ENCODE measurements around the gene GRID2IP. TPM values are rescaled to one million over a fixed set of nuclear protein-coding genes. Genes with fewer than 3 reads are reported as not detected.

GRID2IP gene
- total RNA-seq, 1 experiment from 2014 or later = 1.4 TPM

DNA sequence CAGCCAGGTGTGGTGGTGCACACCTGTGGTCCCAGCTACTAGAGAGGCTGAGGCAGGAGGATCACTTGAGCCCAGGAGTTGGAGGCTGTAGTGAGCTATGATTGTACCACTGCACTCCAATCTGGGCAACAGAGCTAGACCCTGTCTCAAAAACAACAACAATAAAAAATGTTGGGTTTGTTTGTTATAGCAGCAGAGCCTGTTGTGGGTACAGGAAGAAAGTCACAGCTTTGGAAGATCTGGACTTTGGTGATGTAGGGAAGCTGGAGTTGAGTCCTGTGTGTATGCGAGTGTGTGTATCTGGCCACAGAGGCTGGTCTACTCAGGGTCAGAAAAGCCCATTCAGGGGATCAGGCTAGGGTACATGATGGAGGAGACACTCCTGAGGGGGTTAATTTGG lies 3.9 kb downstream of the GRID2IP start:
- no peaks in the 10 kb centered on the region for H3K9me3 Mint-ChIP-seq (ENCODE audit: low read depth, unreplicated experiment)
- TF ChIP-seq, protein P1, sequence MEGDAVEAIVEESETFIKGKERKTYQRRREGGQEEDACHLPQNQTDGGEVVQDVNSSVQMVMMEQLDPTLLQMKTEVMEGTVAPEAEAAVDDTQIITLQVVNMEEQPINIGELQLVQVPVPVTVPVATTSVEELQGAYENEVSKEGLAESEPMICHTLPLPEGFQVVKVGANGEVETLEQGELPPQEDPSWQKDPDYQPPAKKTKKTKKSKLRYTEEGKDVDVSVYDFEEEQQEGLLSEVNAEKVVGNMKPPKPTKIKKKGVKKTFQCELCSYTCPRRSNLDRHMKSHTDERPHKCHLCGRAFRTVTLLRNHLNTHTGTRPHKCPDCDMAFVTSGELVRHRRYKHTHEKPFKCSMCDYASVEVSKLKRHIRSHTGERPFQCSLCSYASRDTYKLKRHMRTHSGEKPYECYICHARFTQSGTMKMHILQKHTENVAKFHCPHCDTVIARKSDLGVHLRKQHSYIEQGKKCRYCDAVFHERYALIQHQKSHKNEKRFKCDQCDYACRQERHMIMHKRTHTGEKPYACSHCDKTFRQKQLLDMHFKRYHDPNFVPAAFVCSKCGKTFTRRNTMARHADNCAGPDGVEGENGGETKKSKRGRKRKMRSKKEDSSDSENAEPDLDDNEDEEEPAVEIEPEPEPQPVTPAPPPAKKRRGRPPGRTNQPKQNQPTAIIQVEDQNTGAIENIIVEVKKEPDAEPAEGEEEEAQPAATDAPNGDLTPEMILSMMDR (IDR thresholded peaks at IDR 0.05; ENCODE audit: unreplicated experiment) = no peak
- peaks cover 25% of the 10 kb centered on the region for H3K27me3 Mint-ChIP-seq (ENCODE audit: unreplicated experiment)
- no peak for DNase-seq
- H3K4me1 Mint-ChIP-seq (ENCODE audit: low read depth, unreplicated experiment) = no peaks in the 10 kb centered on the region
- no peaks in the 10 kb centered on the region for H3K36me3 Mint-ChIP-seq (ENCODE audit: insufficient read depth, unreplicated experiment)
- CTCF ChIA-PET = interaction anchor here (0.6 to 1.6 kb wide), 2 partner anchors 11 to 446 kb away, joined by 4 to 6 read pairs; no protein-coding TSS in a partner anchor
- H3K27ac Mint-ChIP-seq (ENCODE audit: unreplicated experiment) = no peak overlapping the region
- BruUV-seq (replicated peaks) = no TSS peak
- H3K4me3 Mint-ChIP-seq (ENCODE audit: low read depth, unreplicated experiment) = no peak overlapping the region
- intact Hi-C loops (cut with micrococcal nuclease; ENCODE audit: unreplicated experiment) = no loop called here

DNA sequence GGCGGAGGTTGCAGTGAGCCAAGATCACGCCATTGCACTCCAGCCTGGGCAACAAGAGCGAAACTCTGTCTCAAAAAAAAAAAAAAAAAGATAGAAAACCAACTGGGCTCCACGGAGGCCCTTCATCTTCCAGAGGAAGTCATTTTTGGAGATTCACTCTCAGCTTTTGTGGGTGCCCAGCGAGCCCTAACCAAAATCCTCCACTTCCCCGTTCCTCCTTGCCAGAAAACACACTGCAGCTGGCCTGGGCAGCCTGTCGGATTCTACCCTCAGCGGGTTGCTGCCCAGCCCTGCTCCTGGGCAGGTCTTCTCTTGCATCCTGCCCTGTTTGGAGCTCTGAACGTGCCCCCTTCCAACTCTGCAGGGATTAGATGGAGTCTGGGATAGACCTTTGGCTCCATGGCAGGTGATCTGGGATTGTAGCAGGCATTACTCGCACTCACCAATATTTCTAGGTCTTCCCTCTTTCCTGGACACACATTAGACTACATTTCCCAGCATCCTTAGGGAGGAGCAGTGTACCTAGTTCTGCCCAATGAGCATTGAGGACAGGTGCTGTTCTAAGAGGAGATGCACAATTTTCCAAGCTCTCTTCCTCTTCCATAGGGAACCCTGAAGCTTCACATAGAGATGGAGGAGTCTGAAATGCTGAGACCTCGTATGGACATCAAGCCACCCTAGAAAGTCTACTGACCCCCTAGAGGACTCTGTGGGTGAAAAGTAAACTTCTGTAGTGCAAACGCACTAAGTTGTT lies 4.6 kb downstream of the GRID2IP start:
- H3K4me3 Mint-ChIP-seq (ENCODE audit: low read depth, unreplicated experiment) = no peak overlapping the region
- DNase-seq = no peak

DNA sequence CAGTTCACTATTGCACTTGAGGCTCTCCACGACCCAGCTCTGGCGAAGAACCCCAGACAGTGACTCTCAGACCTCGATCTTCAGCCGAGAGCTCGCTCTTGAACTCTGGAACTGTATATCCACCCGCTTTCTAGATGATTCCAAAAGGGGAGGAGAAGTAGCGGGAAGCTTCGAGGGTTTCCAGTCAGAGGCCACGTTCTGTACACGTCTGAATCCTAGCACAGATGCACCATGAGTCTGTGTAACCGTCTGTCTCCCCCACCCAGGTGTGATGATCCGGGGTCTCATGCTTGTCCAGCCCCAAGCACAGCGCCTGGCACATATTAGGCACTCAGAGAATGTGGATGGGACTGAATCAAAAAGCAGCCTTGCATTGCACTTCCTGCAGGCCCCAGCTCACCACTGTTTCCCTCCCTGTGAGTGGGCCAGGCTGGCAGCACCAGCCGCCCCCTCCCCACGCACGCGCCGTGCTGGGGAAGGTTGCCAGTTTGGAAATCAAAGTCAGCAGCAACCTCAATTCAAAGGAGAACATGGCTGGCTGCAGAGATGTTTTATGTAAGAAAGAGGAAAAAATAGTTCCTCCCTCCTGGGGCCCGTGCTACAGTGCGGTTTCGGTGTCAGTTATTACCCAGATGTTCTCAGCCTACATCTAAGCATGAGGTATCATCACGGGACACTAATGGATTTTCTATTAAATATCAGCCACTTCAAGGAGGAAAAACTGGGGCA lies 5.7 kb downstream of the GRID2IP start:
- no peaks in the 10 kb centered on the region for H3K4me1 Mint-ChIP-seq (ENCODE audit: low read depth, unreplicated experiment)
- H3K36me3 Mint-ChIP-seq (ENCODE audit: insufficient read depth, unreplicated experiment) = no peaks in the 10 kb centered on the region
- CTCF ChIA-PET = interaction anchor here (0.9 kb wide), 1 partner anchor 31 kb away, joined by 7 read pairs; no protein-coding TSS in a partner anchor
- BruUV-seq (replicated peaks) = no TSS peak
- H3K27me3 Mint-ChIP-seq (ENCODE audit: unreplicated experiment) = peaks cover 37% of the 10 kb centered on the region
- DNase-seq = no peak
- TF ChIP-seq, protein P1 (IDR thresholded peaks at IDR 0.05; ENCODE audit: unreplicated experiment) = no peak
- intact Hi-C loops (cut with micrococcal nuclease; ENCODE audit: unreplicated experiment) = no loop called here
- no peaks in the 10 kb centered on the region for H3K9me3 Mint-ChIP-seq (ENCODE audit: low read depth, unreplicated experiment)
- no peak overlapping the region for H3K27ac Mint-ChIP-seq (ENCODE audit: unreplicated experiment)
- no peak overlapping the region for H3K4me3 Mint-ChIP-seq (ENCODE audit: low read depth, unreplicated experiment)

More for the DNA sequence above, 4.6 kb downstream of the GRID2IP start:
- Mint-ChIP-seq H3K4me1 (ENCODE audit: low read depth, unreplicated experiment) (no peaks in the 10 kb centered on the region), H3K27me3 (ENCODE audit: unreplicated experiment) (peaks cover 28% of the 10 kb centered on the region), H3K27ac (ENCODE audit: unreplicated experiment) (no peak overlapping the region), H3K36me3 (ENCODE audit: insufficient read depth, unreplicated experiment) (no peaks in the 10 kb centered on the region), H3K9me3 (ENCODE audit: low read depth, unreplicated experiment) (no peaks in the 10 kb centered on the region)
- CTCF ChIA-PET = interaction anchor here (0.6 to 1.6 kb wide), 3 partner anchors 12 to 34 kb away, joined by 3 to 6 read pairs (median 6); no protein-coding TSS in a partner anchor
- intact Hi-C loops (cut with micrococcal nuclease; ENCODE audit: unreplicated experiment) = no loop called here
- TF ChIP-seq, protein P1 (IDR thresholded peaks at IDR 0.05; ENCODE audit: unreplicated experiment) = no peak
- BruUV-seq (replicated peaks) = no TSS peak

DNA sequence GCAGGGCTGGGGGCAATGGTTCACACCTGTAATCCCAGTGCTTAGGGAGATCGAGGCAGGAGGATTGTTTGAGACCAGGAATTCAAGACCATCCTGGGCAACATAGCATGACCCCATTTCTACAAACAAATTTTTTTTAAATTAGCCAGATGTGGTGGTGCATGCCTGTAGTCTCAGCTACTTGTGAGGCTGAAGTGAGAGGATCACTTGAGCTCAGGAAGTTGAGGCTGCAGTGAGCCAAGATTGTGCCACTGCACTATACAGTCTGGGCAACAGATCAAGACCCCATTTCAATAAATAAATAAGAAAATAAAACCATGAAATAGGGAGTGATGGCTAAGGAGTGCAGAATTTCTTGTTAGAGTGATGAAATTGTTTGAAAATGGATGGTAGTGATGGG lies 8.9 kb downstream of the GRID2IP start:
- no peak overlapping the region for H3K4me3 Mint-ChIP-seq (ENCODE audit: low read depth, unreplicated experiment)
- no peak for DNase-seq
- intact Hi-C loops (cut with micrococcal nuclease; ENCODE audit: unreplicated experiment) = no loop called here
- TF ChIP-seq, protein P1 (IDR thresholded peaks at IDR 0.05; ENCODE audit: unreplicated experiment) = no peak
- H3K9me3 Mint-ChIP-seq (ENCODE audit: low read depth, unreplicated experiment) = no peaks in the 10 kb centered on the region
- CTCF ChIA-PET = interaction anchor here (0.6 to 0.7 kb wide), 2 partner anchors 16 to 22 kb away, joined by 3 to 5 read pairs; no protein-coding TSS in a partner anchor
- no peaks in the 10 kb centered on the region for H3K36me3 Mint-ChIP-seq (ENCODE audit: insufficient read depth, unreplicated experiment)
- BruUV-seq (replicated peaks) = no TSS peak
- H3K27me3 Mint-ChIP-seq (ENCODE audit: unreplicated experiment) = peaks cover 59% of the 10 kb centered on the region
- no peaks in the 10 kb centered on the region for H3K4me1 Mint-ChIP-seq (ENCODE audit: low read depth, unreplicated experiment)
- H3K27ac Mint-ChIP-seq (ENCODE audit: unreplicated experiment) = no peak overlapping the region
